Psoas muscle (tissue), 8 donors: ENCODE data around the gene PEPD. TPM values are rescaled to one million over a fixed set of nuclear protein-coding genes. Genes with fewer than 3 reads are reported as not detected.

ENCODE experiments used
- ATAC-seq, 4 donors: fragments of 200-7000 bp; cut with Tn5 transposase; one replicate each; pipeline ENCODE4 v1.9.1; 2020; ENCODE audit warnings: moderate library complexity in 3 of 4, mild to moderate bottlenecking in 2 of 4
- DNase-seq, 2 donors: peaks; one replicate each; pipeline ENCODE4 v3.0.0-alpha.2; 2020
- H3K27ac ChIP-seq: fragments of 200-600 bp; one replicate; pipeline ENCODE4 v1.8.0; 2022
- H3K27me3 ChIP-seq, 3 donors: fragments of 200-600 bp in 1 of 3; one replicate each; pipeline versions ENCODE4 v1.6.1 to v1.8.0; 2013 to 2022; ENCODE audit warnings: low read length in 2 of 3, mild to moderate bottlenecking in 2 of 3, moderate library complexity in 1 of 3; ENCODE audit not compliant: insufficient read depth in 3 of 3
- H3K36me3 ChIP-seq, 2 donors: fragments of 200-600 bp in 1 of 2; one replicate each; pipeline versions ENCODE4 v1.6.1 to v1.8.0; 2013 to 2022; ENCODE audit warnings: low read depth in 1 of 2, mild to moderate bottlenecking in 1 of 2, moderate library complexity in 1 of 2; ENCODE audit not compliant: insufficient read depth in 1 of 2
- H3K4me1 ChIP-seq: fragments of 200-600 bp; one replicate; pipeline ENCODE4 v1.8.0; 2022
- H3K4me3 ChIP-seq: fragments of 200-600 bp; one replicate; pipeline ENCODE4 v1.8.0; 2022; ENCODE audit warnings: mild to moderate bottlenecking
- H3K9me3 ChIP-seq: fragments of 200-600 bp; one replicate; pipeline ENCODE4 v1.8.0; 2022
- WGBS, 3 donors: extraction: QIAGEN DNeasy Blood & Tissue Kit; methylation state at CpG; one replicate each; pipeline versions ENCODE4 v1.1.6 to v1.1.7; 2013; 5-methylcytosine and 5-hydroxymethylcytosine counted together
- intact Hi-C, 2 donors: fragments of 100-400 bp; cut with DNase I; formaldehyde crosslinking; loops; one replicate each; pipeline versions ENCODE4 v1.11.0 to v1.14.2; 2022
- polyA plus RNA-seq, 3 donors: library from polyadenylated mRNA; stranded (reverse); fragments of 200-250 nt; gene quantifications; one replicate each; pipeline ENCODE4 v1.2.3, GENCODE V29; 2013
- total RNA-seq, 4 donors: library from RNA; stranded (reverse); fragmentation: NEBNext Ultra II Directional in 2 of 4; extraction: Animal tissue kit (Norgen Biotek cat#: 25700) in 2 of 4; gene quantifications; one replicate each; pipeline versions ENCODE4 v1.2.1 to v1.2.4, GENCODE V29; 2021 to 2023
- TF ChIP-seq, protein P1 (sequence below): fragments of 200-600 bp; IDR thresholded peaks from one replicate; pipeline ENCODE4 v1.8.0; 2022; ENCODE audit warnings: antibody characterized with exemption
- donor health status: healthy with polysubstance abuse.
- donor health status: DM: no; HTN: no; CAD: no; lungs with moderate emphysema.
- donor health status: Bipolar disorder and iron deficiency.
- donor health status: healthy.
- donor health status: DM: yes; HTN: yes; CAD: no.
- donor health status: DM: no; HTN: no; CAD: no.
- donor health status: DM: no; HTN: no; CAD: no.
- donor health status: DM: yes; HTN: yes; CAD: no.

PEPD gene
- total and polyA plus RNA-seq, 7 donors, result 26.3 to 40.2 (median 35.1) TPM

DNA sequence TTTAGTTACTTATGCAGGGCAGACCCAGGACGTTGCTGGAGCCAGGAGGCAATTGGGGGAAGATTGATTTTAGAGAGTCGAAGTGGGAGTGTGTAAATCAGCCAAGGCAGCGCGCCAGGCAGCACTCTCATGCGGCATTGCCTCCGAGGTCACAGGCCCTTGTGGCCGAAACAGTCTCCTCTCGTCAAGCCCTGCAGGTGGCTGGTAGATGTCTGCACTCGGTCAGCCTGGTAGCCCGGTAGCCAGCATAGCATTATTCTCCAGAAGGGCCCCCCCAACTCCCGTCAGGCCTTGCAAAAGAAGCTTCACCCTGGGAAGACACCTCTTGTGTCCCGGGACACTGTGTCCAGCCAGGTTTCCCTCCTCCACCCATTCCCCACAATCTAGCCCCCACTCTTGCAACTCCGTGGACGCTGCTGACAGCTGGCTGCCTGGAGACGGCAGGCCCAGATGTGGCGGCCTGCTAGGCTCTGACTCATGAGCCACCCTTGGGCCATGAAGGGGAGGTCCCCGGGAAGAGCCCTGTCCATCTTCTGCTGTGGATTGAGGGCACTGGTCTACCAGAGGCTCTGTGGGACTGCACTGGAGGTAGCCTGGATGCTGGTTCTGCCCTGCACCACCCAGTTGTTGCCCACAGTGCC, 2.6 kb upstream of the PEPD start:
- peaks cover 0 to 4% (median 0%) of the 10 kb centered on the region in 3 donors for H3K27me3 ChIP-seq
- DNase-seq (peak in 1 of 2 donors; percentile 66), ATAC-seq (peak in 1 of 4 donors; percentile 10)
- no peaks in the 10 kb centered on the region for H3K36me3 ChIP-seq
- intact Hi-C loops, result loop anchor here in 1 of 2 donors (10.0 kb wide), 1 partner anchor 251 kb away; no protein-coding TSS in a partner anchor
- no peak overlapping the region for H3K4me3 ChIP-seq
- TF ChIP-seq, protein P1, sequence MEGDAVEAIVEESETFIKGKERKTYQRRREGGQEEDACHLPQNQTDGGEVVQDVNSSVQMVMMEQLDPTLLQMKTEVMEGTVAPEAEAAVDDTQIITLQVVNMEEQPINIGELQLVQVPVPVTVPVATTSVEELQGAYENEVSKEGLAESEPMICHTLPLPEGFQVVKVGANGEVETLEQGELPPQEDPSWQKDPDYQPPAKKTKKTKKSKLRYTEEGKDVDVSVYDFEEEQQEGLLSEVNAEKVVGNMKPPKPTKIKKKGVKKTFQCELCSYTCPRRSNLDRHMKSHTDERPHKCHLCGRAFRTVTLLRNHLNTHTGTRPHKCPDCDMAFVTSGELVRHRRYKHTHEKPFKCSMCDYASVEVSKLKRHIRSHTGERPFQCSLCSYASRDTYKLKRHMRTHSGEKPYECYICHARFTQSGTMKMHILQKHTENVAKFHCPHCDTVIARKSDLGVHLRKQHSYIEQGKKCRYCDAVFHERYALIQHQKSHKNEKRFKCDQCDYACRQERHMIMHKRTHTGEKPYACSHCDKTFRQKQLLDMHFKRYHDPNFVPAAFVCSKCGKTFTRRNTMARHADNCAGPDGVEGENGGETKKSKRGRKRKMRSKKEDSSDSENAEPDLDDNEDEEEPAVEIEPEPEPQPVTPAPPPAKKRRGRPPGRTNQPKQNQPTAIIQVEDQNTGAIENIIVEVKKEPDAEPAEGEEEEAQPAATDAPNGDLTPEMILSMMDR, result no peak
- peaks cover 10% of the 10 kb centered on the region for H3K4me1 ChIP-seq
- 34 to 52% (median 37%) methylated on average over 17 of the region's 17 CpGs for WGBS, 3 donors
- no peak overlapping the region for H3K27ac ChIP-seq
- H3K9me3 ChIP-seq, result no peaks in the 10 kb centered on the region

DNA sequence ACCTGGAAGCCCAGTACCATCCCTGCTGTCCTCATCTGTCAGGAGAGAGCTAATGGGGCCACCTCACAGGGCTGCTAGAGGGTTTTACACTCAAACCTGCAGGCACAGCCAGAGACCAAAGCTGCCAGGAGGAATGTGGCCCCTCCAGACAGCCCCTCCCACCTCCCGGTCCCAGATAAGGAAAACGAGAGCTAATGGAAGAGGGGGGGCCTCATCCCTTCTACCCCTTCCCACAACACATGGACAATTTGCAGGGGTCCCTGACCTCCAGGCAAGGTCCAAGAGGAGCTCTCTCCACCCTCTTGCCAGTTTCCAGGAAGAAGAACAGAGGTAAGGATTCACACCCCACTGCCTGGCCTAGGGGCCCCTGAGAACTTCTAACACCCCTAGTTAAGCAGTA, 1.6 kb upstream of the PEPD start:
- Histone ChIP-seq H3K4me1 (peaks cover 10% of the 10 kb centered on the region), H3K36me3 (no peaks in the 10 kb centered on the region), H3K9me3 (no peaks in the 10 kb centered on the region), H3K27me3 (no peaks in the 10 kb centered on the region), H3K4me3 (no peak overlapping the region), H3K27ac (no peak overlapping the region)
- TF ChIP-seq, protein P1, result no peak
- WGBS, 3 donors, result 56 to 63% (median 60%) methylated on average over 2 of the region's 2 CpGs
- ATAC-seq (no peak), DNase-seq (no peak)
- intact Hi-C loops, result loop anchor here in 1 of 2 donors (10.0 kb wide), 1 partner anchor 252 kb away; no protein-coding TSS in a partner anchor

DNA sequence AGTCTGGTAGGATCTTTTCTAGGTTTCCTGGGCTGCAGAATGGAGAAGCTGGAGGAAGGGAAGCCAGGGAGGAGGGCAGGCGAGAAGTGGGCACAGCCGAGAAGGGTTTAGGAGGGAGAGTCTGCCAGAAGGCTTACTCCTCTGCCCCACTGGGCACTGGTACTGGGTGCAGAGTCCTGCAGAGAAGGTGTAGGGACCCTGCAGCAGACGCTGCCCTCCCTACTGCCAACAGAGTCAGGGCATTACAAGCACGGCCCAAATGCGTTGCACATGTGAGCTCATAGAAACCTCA, 726 bp upstream of the PEPD start:
- ATAC-seq (peak in 1 of 4 donors; percentile 2), DNase-seq (no peak)
- Histone ChIP-seq H3K27ac (peak overlapping the region; percentile 71), H3K4me3 (peak overlapping the region; percentile 88), H3K36me3 (no peaks in the 10 kb centered on the region), H3K27me3 (no peaks in the 10 kb centered on the region), H3K9me3 (no peaks in the 10 kb centered on the region), H3K4me1 (peaks cover 10% of the 10 kb centered on the region)
- intact Hi-C loops, result loop anchor here in 1 of 2 donors (10.0 kb wide), 1 partner anchor 252 kb away; no protein-coding TSS in a partner anchor
- TF ChIP-seq, protein P1, result no peak
- 65 to 68% (median 66%) methylated on average over 5 of the region's 5 CpGs for WGBS, 3 donors

DNA sequence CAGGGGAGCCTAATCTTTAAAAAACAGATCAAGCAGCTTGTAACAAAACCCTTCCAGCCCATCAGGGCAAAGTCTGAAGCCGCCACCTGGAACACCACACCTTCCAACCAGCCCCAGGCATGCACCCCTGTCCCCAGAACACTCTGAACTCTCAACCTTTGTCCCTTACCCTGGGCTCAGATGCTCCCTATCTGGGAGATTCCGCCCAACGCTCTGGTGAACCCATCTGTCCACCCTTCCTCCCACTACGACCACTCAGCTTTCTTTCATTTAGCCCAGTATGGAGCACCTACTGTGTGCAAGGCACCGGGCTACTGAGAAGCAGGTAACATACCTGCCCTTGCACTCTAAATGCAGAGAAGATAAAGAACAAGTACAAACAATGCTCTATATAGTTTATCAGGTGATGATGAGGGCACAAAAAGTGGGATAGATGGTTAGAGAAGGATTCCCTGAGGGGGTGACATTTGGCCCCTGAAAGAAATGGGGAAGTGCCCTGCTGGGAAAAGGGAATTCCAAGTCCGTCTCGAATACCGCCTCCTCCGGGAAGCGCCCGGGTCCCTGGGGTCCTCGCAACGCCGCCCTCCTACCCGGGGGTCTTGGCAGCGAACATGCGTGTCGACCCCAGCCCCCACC, 629 bp downstream of the PEPD start:
- H3K9me3 ChIP-seq, result no peaks in the 10 kb centered on the region
- no peaks in the 10 kb centered on the region for H3K27me3 ChIP-seq
- DNase-seq (no peak), ATAC-seq (no peak)
- H3K27ac ChIP-seq, result peak overlapping the region; percentile 71
- H3K4me1 ChIP-seq, result peaks cover 10% of the 10 kb centered on the region
- intact Hi-C loops, result loop anchor here in 1 of 2 donors (10.0 kb wide), 1 partner anchor 254 kb away; no protein-coding TSS in a partner anchor
- WGBS, 3 donors, result 10 to 14% (median 12%) methylated on average over 15 to 18 of the region's 18 CpGs
- peak overlapping the region; percentile 88 for H3K4me3 ChIP-seq
- TF ChIP-seq, protein P1, result no peak
- no peaks in the 10 kb centered on the region for H3K36me3 ChIP-seq
